HCT116 (cell line): ENCODE results near the gene NPNT. TPM values are rescaled to one million over a fixed set of nuclear protein-coding genes. Genes with fewer than 3 reads are reported as not detected.

Experiments
- ATAC-seq: fragments of 200-7000 bp; cut with Tn5 transposase; 2 replicates; pipeline ENCODE4 v1.9.1; 2020; ENCODE audit warnings: mild to moderate bottlenecking, moderate library complexity
- BruUV-seq: library from RNA; stranded (reverse); fragments of 400-500 nt; replicated peaks from 2 replicates; lab custom pipeline; 2021; lab: Mats Ljungman, UMichigan
- CTCF ChIA-PET: fragments of 300-600 bp; sonication (Branson Sonifier 250); formaldehyde crosslinking; loops from one replicate; lab custom pipeline; 2021; ENCODE audit warnings: antibody characterized with exemption; lab: Charles Lee
- POLR2A ChIA-PET: fragments of 300-600, 350-600 bp; sonication (Branson Sonifier 250); formaldehyde crosslinking; loops from one replicate; lab custom pipeline; 2021; ENCODE audit warnings: antibody characterized with exemption; lab: Charles Lee
- RAD21 ChIA-PET, 2 experiments: fragments of 300-600 bp; sonication (Branson Sonifier 250); formaldehyde crosslinking; loops; one replicate each; lab custom pipeline; 2023; ENCODE audit warnings: low total read pairs in 2 of 2; ENCODE audit not compliant: uncharacterized antibody in 2 of 2, unreplicated experiment in 2 of 2, low non-redundant PET in 1 of 2; lab: Charles Lee
- DNase-seq: peaks from one replicate; pipeline ENCODE4 v3.0.0-alpha.2; 2010; ENCODE audit warnings: low read depth, low spot score
- H2AFZ ChIP-seq: fragments of 200-600 bp; shearing (Covaris generic), sonication (generic); 2 replicates; pipeline ENCODE4 v1.6.1; 2017; ENCODE audit warnings: low read depth, mixed run types, mixed read lengths, antibody characterized with exemption, low read length; ENCODE audit not compliant: poor library complexity, severe bottlenecking
- H3K27ac ChIP-seq: 2 replicates; pipeline ENCODE4 v1.5.1; 2012; ENCODE audit warnings: low read depth, low read length
- H3K27me3 ChIP-seq: fragments of 200-600 bp; sonication (generic); 2 replicates; pipeline ENCODE4 v1.6.1; 2016; ENCODE audit warnings: mixed run types, low read length, mixed read lengths; ENCODE audit not compliant: insufficient read depth
- H3K36me3 ChIP-seq, 2 experiments: fragments of 200-500 bp in 1 of 2; fragments of 200-600 bp in 1 of 2; sonication (Bioruptor generic) in 1 of 2; sonication (generic) in 1 of 2; 2 replicates each; pipeline versions ENCODE4 v1.5.1 to v1.6.1; 2014 to 2016; ENCODE audit warnings: low read length in 2 of 2, inconsistent platforms in 1 of 2, mixed read lengths in 1 of 2, mixed run types in 1 of 2; ENCODE audit not compliant: insufficient read depth in 2 of 2, control insufficient read depth in 1 of 2
- H3K4me1 ChIP-seq, 2 experiments: fragments of 200-600 bp in 1 of 2; sonication (generic) in 1 of 2; 2 replicates each; pipeline versions ENCODE4 v1.5.1 to v1.6.1; 2012 to 2017; ENCODE audit warnings: low read length in 2 of 2, inconsistent platforms in 1 of 2, mild to moderate bottlenecking in 1 of 2, mixed read lengths in 1 of 2, mixed run types in 1 of 2, moderate library complexity in 1 of 2; ENCODE audit not compliant: insufficient read depth in 2 of 2, control insufficient read depth in 1 of 2
- H3K4me2 ChIP-seq: fragments of 200-600 bp; sonication (generic); 2 replicates; pipeline ENCODE4 v1.6.1; 2017; ENCODE audit warnings: mixed run types, low read length, mixed read lengths
- H3K4me3 ChIP-seq, 2 experiments: fragments of 200-600 bp in 1 of 2; sonication (generic) in 1 of 2; replicated peaks in 1 of 2; 2 replicates each; pipeline ENCODE4 v1.5.1; 2011 to 2016; ENCODE audit warnings: low read length in 2 of 2, control low read depth in 1 of 2, low read depth in 1 of 2, mild to moderate bottlenecking in 1 of 2, mixed read lengths in 1 of 2, mixed run types in 1 of 2
- H3K79me2 ChIP-seq: fragments of 200-600 bp; sonication (generic); 2 replicates; pipeline ENCODE4 v1.6.1; 2017; ENCODE audit warnings: mild to moderate bottlenecking, mixed run types, low read length, moderate library complexity, mixed read lengths; ENCODE audit not compliant: insufficient read depth
- H3K9ac ChIP-seq: fragments of 200-600 bp; sonication (generic); 2 replicates; pipeline ENCODE4 v1.6.1; 2016; ENCODE audit warnings: low read length, mixed read lengths
- H3K9me2 ChIP-seq: fragments of 200-600 bp; sonication (generic), shearing (Covaris generic); 2 replicates; pipeline ENCODE4 v1.6.1; 2017; ENCODE audit warnings: mixed run types, mild to moderate bottlenecking, moderate library complexity; ENCODE audit not compliant: insufficient read depth
- H3K9me3 ChIP-seq, 2 experiments: fragments of 200-500 bp in 1 of 2; fragments of 200-600 bp in 1 of 2; sonication (Bioruptor generic) in 1 of 2; sonication (generic) in 1 of 2; 2 replicates each; pipeline ENCODE4 v1.6.1; 2014 to 2017; ENCODE audit warnings: low read length in 2 of 2, mixed read lengths in 2 of 2, inconsistent platforms in 1 of 2, low read depth in 1 of 2, mild to moderate bottlenecking in 1 of 2, mixed run types in 1 of 2, moderate library complexity in 1 of 2; ENCODE audit not compliant: control insufficient read depth in 1 of 2, insufficient read depth in 1 of 2
- H4K20me1 ChIP-seq: fragments of 200-600 bp; sonication (generic), shearing (Covaris generic); 2 replicates; pipeline ENCODE4 v1.6.1; 2017; ENCODE audit warnings: mixed run types, mild to moderate bottlenecking, moderate library complexity; ENCODE audit not compliant: insufficient read depth
- CBX3 ChIP-seq: IDR thresholded peaks from 2 replicates; pipeline ENCODE4 v1.6.1; 2012; ENCODE audit warnings: low read depth
- EGR1 ChIP-seq: IDR thresholded peaks from 2 replicates; pipeline ENCODE4 v1.6.1; 2012; ENCODE audit warnings: low read depth
- ELF1 ChIP-seq: IDR thresholded peaks from 2 replicates; pipeline ENCODE4 v1.6.1; 2012; ENCODE audit warnings: low read depth, borderline replicate concordance
- EZH2 ChIP-seq: fragments of 200-600 bp; sonication (generic); IDR thresholded peaks from 2 replicates; pipeline ENCODE4 v1.6.1; 2017; ENCODE audit warnings: antibody characterized with exemption, mixed run types
- EZH2phosphoT487 ChIP-seq: fragments of 200-600 bp; IDR thresholded peaks from 2 replicates; pipeline ENCODE4 v1.6.1; 2018; ENCODE audit warnings: antibody characterized with exemption, borderline replicate concordance
- FOSL1 ChIP-seq: IDR thresholded peaks from 2 replicates; pipeline ENCODE4 v1.6.1; 2012; ENCODE audit warnings: low read depth
- JUND ChIP-seq: IDR thresholded peaks from 2 replicates; pipeline ENCODE4 v1.6.1; 2012
- POLR2A ChIP-seq: IDR thresholded peaks from 2 replicates; pipeline ENCODE4 v1.7.0; 2011; ENCODE audit warnings: borderline replicate concordance; ENCODE audit not compliant: insufficient read depth, insufficient read length; ENCODE audit errors: extremely low read depth
- POLR2AphosphoS5 ChIP-seq: IDR thresholded peaks from 2 replicates; pipeline ENCODE4 v1.6.1; 2011; ENCODE audit warnings: mild to moderate bottlenecking, low read depth, low read length, moderate library complexity
- RAD21 ChIP-seq: IDR thresholded peaks from 2 replicates; pipeline ENCODE4 v1.6.1; 2012; ENCODE audit warnings: low read depth, mild to moderate bottlenecking
- SP1 ChIP-seq: IDR thresholded peaks from 2 replicates; pipeline ENCODE4 v1.6.1; 2012; ENCODE audit warnings: low read depth
- SRF ChIP-seq: IDR thresholded peaks from 2 replicates; pipeline ENCODE4 v1.6.1; 2012; ENCODE audit warnings: low read depth
- YY1 ChIP-seq: IDR thresholded peaks from 2 replicates; pipeline ENCODE4 v1.6.1; 2011; ENCODE audit warnings: low read length, low read depth, moderate library complexity, mild to moderate bottlenecking; ENCODE audit not compliant: insufficient replicate concordance; ENCODE audit errors: extremely low read depth
- ZFX ChIP-seq: fragments of 450-650 bp; IDR thresholded peaks from 2 replicates; pipeline ENCODE4 v1.6.1; 2017
- ZNF274 ChIP-seq: fragments of 200-500 bp; sonication (Bioruptor generic); IDR thresholded peaks from 2 replicates; pipeline ENCODE4 v1.6.1; 2014; ENCODE audit warnings: mild to moderate bottlenecking, low read depth, low read length, inconsistent platforms
- intact Hi-C: fragments of 100-400 bp; cut with micrococcal nuclease; formaldehyde crosslinking; loops from 2 replicates; pipeline ENCODE4 v1.10.0; 2022
- total RNA-seq: library from RNA; stranded (reverse); gene quantifications from one replicate; pipeline ENCODE4 v1.2.1, GENCODE V29; 2021; ENCODE audit not compliant: unreplicated experiment
- TF ChIP-seq, protein P1 (sequence below): IDR thresholded peaks from 2 replicates; pipeline ENCODE4 v1.6.1; 2011; ENCODE audit warnings: mild to moderate bottlenecking, low read length, moderate library complexity; ENCODE audit not compliant: insufficient replicate concordance; ENCODE audit errors: extremely low read depth
- TF ChIP-seq, protein P2 (sequence below): IDR thresholded peaks from 2 replicates; pipeline ENCODE4 v1.6.1; 2012

The NPNT gene
- total RNA-seq, 1 experiment from 2014 or later, result 15.8 TPM

DNA sequence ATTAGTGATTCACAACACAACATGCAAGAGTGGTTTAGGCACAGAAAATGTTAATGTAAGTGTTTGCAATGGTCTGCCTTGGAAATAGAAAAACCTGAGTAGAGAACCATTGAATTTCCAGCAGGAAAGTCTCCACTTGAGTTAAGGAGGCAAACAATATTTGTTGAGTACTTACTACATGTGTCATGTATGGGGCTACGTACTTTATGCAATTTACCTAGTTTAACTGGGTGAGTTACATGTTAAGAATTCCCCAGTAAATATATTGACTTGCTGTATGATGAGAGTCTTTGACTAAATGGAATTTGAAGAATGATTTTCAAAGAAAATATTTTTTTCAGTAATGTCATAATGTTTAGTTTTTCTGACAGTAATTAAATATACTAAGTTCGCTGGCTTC lies 7.8 kb upstream of the NPNT start:
- DNase-seq, result no peak
- ATAC-seq, result no peak
- Histone ChIP-seq H3K36me3 (no peaks in the 10 kb centered on the region), H3K27me3 (no peaks in the 10 kb centered on the region), H3K4me2 (no peak overlapping the region), H3K4me3 (no peak overlapping the region), H3K79me2 (no peaks in the 10 kb centered on the region), H3K9me3 (no peaks in the 10 kb centered on the region), H3K9ac (no peak overlapping the region), H3K4me1 (no peaks in the 10 kb centered on the region), H3K27ac (no peak overlapping the region), H4K20me1 (no peaks in the 10 kb centered on the region), H2AFZ (no peak overlapping the region), H3K9me2 (no peaks in the 10 kb centered on the region)
- CTCF ChIA-PET, result no interaction called here
- BruUV-seq, result no TSS peak
- POLR2A ChIA-PET, result no interaction called here
- RAD21 ChIA-PET, result no interaction called here
- TF ChIP-seq YY1 (no peak), ELF1 (no peak), SP1 (no peak), JUND (no peak), SRF (no peak), EZH2phosphoT487 (no peak), ZNF274 (no peak), FOSL1 (no peak), RAD21 (no peak), POLR2A (no peak), CBX3 (no peak), EGR1 (no peak), ZFX (no peak), POLR2AphosphoS5 (no peak), EZH2 (no peak)
- TF ChIP-seq, protein P1, sequence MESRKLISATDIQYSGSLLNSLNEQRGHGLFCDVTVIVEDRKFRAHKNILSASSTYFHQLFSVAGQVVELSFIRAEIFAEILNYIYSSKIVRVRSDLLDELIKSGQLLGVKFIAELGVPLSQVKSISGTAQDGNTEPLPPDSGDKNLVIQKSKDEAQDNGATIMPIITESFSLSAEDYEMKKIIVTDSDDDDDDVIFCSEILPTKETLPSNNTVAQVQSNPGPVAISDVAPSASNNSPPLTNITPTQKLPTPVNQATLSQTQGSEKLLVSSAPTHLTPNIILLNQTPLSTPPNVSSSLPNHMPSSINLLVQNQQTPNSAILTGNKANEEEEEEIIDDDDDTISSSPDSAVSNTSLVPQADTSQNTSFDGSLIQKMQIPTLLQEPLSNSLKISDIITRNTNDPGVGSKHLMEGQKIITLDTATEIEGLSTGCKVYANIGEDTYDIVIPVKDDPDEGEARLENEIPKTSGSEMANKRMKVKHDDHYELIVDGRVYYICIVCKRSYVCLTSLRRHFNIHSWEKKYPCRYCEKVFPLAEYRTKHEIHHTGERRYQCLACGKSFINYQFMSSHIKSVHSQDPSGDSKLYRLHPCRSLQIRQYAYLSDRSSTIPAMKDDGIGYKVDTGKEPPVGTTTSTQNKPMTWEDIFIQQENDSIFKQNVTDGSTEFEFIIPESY, result no peak
- TF ChIP-seq, protein P2, sequence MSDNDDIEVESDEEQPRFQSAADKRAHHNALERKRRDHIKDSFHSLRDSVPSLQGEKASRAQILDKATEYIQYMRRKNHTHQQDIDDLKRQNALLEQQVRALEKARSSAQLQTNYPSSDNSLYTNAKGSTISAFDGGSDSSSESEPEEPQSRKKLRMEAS, result no peak
- intact Hi-C loops, result no loop called here
